Limb (tissue), 2 donors: ENCODE measurements around the gene ALG10B.

Experiments
- DNase-seq, 2 donors: peaks; one replicate each; pipeline ENCODE4 v3.0.0-alpha.2; 2016; ENCODE audit errors: extremely low spot score in 2 of 2

The ALG10B gene

DNA sequence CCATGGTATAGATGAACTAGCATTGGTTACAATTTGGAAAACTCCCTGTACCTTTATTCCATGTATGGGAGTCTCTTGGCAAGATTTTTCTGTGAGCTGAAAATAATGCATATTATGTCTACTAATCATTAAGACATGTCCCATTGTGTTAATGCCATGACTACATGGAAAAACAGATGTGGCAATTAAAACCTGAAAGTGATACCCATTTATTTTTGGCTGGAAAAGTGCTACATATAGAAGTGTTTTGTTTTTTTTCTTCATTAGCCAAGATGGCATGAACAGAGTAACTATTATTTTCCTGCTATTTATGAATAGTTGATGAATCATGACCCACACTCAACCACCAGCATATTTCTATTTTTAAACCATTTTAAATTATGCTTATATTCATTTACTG, 58.2 kb downstream of the ALG10B start:
- DNase-seq = no peak
